ENCODE data around the gene KCNN3.

Gene KCNN3

DNA sequence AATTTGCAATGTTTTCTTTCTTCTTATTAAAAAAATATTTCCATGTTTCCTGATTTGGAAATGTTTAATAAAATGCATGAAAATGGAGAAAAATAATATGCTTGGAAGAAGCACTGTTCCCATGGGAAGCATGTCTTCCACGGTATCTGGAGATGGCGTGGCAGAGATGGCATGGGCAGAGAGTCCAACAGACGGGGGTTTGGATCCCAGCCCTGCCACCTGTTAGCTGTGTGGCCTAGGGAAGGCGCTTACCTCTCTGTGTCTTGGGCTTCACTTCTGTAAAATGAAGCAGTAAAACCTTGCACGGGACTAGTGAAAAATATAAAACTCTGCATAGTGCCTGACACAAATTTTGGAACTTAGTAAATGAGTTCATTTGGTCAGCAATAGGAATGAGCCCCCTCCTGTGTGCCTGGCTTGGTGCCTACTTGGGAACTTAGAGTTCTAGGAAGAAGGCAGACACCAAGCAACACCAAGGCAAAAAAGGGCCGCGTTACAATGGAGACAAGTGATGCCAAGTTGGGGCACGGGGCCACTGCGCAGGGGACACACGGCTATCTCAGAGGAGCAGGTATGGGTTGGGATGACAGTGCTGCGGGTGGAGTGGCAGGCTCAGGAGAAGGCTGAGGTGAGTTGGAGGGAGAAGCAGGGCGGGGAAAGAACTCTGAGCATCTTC is 124.2 kb downstream of the KCNN3 start:
- Mint-ChIP-seq H3K9me3 (peaks cover 12% of the 10 kb centered on the region), H3K4me1 (peaks cover 51% of the 10 kb centered on the region), H3K27me3 (ENCODE audit: low read depth, poor library complexity) (peaks cover 10% of the 10 kb centered on the region), H3K27ac (no peak overlapping the region), H3K36me3 (ENCODE audit: low read depth) (peaks cover 10% of the 10 kb centered on the region), H3K4me3 (no peak overlapping the region)
- TF ChIP-seq, protein P1, sequence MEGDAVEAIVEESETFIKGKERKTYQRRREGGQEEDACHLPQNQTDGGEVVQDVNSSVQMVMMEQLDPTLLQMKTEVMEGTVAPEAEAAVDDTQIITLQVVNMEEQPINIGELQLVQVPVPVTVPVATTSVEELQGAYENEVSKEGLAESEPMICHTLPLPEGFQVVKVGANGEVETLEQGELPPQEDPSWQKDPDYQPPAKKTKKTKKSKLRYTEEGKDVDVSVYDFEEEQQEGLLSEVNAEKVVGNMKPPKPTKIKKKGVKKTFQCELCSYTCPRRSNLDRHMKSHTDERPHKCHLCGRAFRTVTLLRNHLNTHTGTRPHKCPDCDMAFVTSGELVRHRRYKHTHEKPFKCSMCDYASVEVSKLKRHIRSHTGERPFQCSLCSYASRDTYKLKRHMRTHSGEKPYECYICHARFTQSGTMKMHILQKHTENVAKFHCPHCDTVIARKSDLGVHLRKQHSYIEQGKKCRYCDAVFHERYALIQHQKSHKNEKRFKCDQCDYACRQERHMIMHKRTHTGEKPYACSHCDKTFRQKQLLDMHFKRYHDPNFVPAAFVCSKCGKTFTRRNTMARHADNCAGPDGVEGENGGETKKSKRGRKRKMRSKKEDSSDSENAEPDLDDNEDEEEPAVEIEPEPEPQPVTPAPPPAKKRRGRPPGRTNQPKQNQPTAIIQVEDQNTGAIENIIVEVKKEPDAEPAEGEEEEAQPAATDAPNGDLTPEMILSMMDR (IDR thresholded peaks at IDR 0.05) = no peak
- no peak for DNase-seq

DNA sequence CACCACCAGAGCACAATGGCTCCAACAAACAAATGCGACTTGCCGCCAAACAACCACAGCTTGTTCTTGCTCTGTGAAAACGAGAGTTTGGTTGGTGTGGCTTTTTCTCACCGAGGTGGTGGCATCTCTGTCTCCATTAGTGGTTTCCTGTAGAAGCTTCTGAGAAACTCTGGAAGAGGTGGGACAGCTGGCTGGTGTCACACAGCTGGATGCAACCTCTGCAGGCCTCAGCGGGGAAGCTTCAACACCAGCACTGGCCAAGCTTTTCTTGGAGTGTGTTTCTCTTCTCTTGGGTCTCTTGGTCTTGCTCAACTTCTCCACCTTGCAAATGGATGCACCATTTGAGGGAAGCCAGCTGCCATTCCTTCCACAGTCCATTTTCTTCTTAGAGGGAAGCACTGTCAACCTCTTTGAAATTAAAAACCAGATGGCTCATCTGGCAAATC is 124.8 kb downstream of the KCNN3 start:
- no peak for DNase-seq
- no peak overlapping the region for H3K4me3 Mint-ChIP-seq
- TF ChIP-seq, protein P1 (IDR thresholded peaks at IDR 0.05) = no peak
- peaks cover 11% of the 10 kb centered on the region for H3K36me3 Mint-ChIP-seq (ENCODE audit: low read depth)
- H3K27me3 Mint-ChIP-seq (ENCODE audit: low read depth, poor library complexity) = peaks cover 10% of the 10 kb centered on the region
- peaks cover 16% of the 10 kb centered on the region for H3K9me3 Mint-ChIP-seq
- peaks cover 51% of the 10 kb centered on the region for H3K4me1 Mint-ChIP-seq
- H3K27ac Mint-ChIP-seq = no peak overlapping the region

DNA sequence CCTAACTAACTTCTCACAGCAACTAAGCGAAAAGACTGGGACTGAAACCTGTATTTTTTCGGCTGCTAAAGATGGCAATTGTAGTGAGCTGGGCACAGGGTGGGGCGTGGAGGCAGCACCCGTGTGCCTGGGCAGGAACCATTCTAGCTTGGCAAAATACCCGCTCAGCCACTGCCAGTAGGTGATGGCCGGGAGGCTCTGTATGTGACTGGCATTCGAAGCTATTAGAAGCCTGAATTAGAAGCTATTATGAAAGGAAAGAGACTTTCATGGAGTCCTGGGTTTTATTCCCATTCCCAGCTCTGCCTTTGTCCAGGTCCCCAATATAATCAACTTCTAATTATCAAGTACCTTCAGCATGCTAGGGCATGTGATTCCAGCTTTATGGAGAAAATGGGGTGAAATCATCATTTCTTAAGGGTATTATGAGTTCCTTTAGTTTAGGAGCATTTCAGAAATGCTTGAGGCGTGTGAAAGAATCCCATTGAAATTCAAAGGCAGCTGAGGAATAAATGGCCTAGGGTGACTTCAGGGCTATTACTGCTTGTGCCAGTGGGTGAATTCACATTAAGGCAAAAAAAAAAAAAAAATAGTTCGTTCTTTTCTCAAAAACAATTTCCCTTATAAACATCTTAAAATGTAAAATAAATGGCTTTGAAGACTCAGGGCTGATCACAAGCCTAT is 125.6 kb downstream of the KCNN3 start:
- no peak for DNase-seq
- H3K27ac Mint-ChIP-seq = no peak overlapping the region
- peaks cover 14% of the 10 kb centered on the region for H3K27me3 Mint-ChIP-seq (ENCODE audit: low read depth, poor library complexity)
- TF ChIP-seq, protein P1 (IDR thresholded peaks at IDR 0.05) = no peak
- H3K9me3 Mint-ChIP-seq = peaks cover 16% of the 10 kb centered on the region
- peaks cover 11% of the 10 kb centered on the region for H3K36me3 Mint-ChIP-seq (ENCODE audit: low read depth)
- peaks cover 44% of the 10 kb centered on the region for H3K4me1 Mint-ChIP-seq
- H3K4me3 Mint-ChIP-seq = no peak overlapping the region

DNA sequence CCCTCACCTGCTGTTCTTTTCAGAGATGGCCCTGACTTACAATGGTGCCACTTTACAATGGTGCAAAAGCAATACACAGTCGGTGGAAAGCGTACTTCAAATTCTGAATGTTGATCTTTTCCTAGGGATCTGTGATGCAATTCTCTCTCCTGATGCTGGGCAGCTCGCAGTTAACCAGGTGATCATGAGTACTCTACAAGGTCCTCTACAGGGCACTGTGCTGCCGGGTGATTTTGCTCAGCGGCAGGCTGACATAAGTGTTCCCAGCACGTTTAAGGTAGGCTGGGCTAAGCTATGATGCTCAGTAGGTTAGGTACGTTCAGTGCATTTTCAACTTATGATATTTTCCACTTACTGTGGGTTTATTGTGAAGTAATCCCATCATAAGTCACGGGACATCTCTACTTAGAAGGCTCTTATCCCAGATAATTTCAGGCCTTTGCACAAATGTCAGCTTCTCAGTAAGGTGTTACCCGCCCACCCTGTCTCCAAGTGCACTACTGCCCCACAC is 126.5 kb downstream of the KCNN3 start:
- TF ChIP-seq, protein P1 (IDR thresholded peaks at IDR 0.05) = no peak
- peaks cover 16% of the 10 kb centered on the region for H3K9me3 Mint-ChIP-seq
- H3K4me3 Mint-ChIP-seq = no peak overlapping the region
- peaks cover 11% of the 10 kb centered on the region for H3K36me3 Mint-ChIP-seq (ENCODE audit: low read depth)
- no peak for DNase-seq
- H3K27ac Mint-ChIP-seq = no peak overlapping the region
- peaks cover 35% of the 10 kb centered on the region for H3K4me1 Mint-ChIP-seq
- H3K27me3 Mint-ChIP-seq (ENCODE audit: low read depth, poor library complexity) = peaks cover 16% of the 10 kb centered on the region

DNA sequence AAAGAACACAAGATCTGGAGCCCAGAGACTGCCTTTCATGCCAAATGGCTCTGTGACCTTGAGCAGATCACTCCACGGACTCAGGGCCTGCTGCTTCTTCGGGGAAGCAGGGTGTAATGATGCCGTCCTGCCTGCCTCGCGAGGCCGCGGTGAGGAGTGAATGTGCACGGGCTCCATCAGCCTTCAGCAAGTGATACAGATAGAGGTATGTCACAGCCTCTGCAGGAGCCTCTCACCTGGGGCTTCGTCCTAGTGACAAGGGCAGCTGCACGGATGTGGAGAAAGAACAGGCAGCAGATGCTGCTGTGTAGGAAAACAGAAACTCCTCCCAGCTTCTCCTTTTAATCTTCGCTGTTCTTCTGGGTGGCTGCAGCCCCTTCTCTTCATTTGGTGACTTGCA is 127.5 kb downstream of the KCNN3 start:
- H3K27me3 Mint-ChIP-seq (ENCODE audit: low read depth, poor library complexity) = peaks cover 24% of the 10 kb centered on the region
- H3K27ac Mint-ChIP-seq = no peak overlapping the region
- H3K36me3 Mint-ChIP-seq (ENCODE audit: low read depth) = peaks cover 11% of the 10 kb centered on the region
- H3K4me3 Mint-ChIP-seq = no peak overlapping the region
- peaks cover 16% of the 10 kb centered on the region for H3K9me3 Mint-ChIP-seq
- no peak for DNase-seq
- TF ChIP-seq, protein P1 (IDR thresholded peaks at IDR 0.05) = no peak
- peaks cover 25% of the 10 kb centered on the region for H3K4me1 Mint-ChIP-seq
